ENCODE data around the gene COX20. TPM values are rescaled to one million over a fixed set of nuclear protein-coding genes. Genes with fewer than 3 reads are reported as not detected.

Gene COX20
- total RNA-seq, 1 experiment from 2014 or later, result 53.8 TPM

- DNase-seq (ENCODE audit: low read depth), result no peak
Measured at GRCh38 chr1:244874974-244875579, 39.6 kb downstream of the COX20 start.

GRCh38 chr1:244876228-244876910 lies 40.9 kb downstream of the COX20 start:
- no peak for DNase-seq (ENCODE audit: low read depth)

DNA sequence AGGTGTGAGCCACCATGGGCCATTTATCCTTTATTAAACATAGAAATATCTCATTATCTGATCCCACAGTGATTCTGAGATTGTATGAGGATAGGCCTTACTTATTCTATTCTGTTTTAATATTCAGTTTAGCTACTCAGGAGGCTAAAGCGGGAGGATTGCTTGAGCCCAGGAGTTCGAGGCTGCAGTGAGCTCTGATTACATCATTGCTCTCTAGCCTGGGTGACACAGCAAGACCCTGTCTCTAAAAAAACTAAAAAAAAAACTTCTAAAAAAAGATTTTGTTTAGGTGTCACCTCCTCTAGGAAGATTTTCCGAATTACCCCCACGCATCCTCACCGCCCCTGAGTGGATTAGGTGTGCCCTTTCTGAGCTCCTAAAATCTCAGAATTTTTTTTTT lies 43.2 kb downstream of the COX20 start:
- DNase-seq (ENCODE audit: low read depth), result no peak

- no peak for DNase-seq (ENCODE audit: low read depth)
Measured at GRCh38 chr1:244881552-244882280, 46.3 kb downstream of the COX20 start.

DNA sequence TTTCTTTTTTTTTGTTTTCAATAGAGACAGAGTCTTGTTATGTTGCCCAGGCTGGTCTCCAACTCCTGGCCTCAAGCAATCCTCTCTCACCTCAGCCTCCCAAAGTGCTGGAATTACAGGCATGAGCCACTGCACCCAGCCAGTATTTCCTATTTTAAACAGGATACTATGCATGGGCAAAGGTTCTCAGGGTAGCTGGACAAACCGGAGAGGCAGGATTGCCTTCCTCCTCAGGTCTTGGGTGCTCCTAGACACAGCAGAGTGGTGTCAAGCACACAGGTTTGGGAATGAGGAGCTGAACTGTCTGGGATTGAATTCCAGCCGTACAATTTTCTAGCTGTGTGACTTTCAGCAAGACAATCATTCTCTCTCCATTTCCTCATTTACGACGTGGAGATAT lies 51.8 kb downstream of the COX20 start:
- DNase-seq (ENCODE audit: low read depth), result no peak

DNA sequence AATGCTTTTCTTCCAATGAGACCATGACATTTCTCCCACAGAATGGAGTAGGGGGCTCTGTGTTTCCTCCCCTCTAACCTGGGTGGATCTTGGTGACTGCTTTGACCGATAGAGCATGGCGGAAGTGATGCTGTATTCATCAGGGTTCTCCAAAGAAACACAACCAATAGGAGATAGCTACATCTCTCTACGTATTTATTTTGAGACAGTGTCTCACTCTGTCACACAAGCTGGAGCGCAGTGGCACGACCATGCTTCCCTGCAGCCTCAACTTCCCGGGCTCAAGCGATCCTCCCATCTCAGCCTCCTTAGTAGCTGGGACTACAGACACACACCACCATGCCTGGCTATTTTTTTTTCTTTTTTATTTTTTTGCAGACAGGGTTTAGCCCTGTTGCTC lies 58.4 kb downstream of the COX20 start:
- DNase-seq (ENCODE audit: low read depth), result no peak

Other genes with a start within 250 kb of the COX20 start
- 56.2 and 61.4 TPM in 2 replicates for gene DESI2, start 182.5 kb upstream of the COX20 start, total RNA-seq (2014; rRNA removed; shearing (Covaris generic))
- gene HNRNPU, start 28.9 kb downstream of the COX20 start, total RNA-seq (2014; rRNA removed; shearing (Covaris generic)), result 691 and 753 TPM in 2 replicates

Data from Daoy (cell line).